Heart left ventricle (tissue), 13 donors: Measurements from ENCODE around the gene RPAIN.

ENCODE experiments used
- CTCF ChIP-seq, 12 donors: fragments of 200-600 bp; sonication (generic) in 4 of 12; IDR thresholded peaks; one replicate each; pipeline versions ENCODE4 v1.5.0 to v1.8.0; 2018 to 2022; ENCODE audit warnings: antibody characterized with exemption in 12 of 12, mild to moderate bottlenecking in 5 of 12
- POLR2A ChIP-seq, 2 donors: fragments of 450-650 bp; IDR thresholded peaks; one replicate each; pipeline ENCODE4 v1.6.1; 2017; ENCODE audit warnings: antibody characterized with exemption in 2 of 2, mild to moderate bottlenecking in 2 of 2, moderate library complexity in 2 of 2
- donor health status: ischemic (EF 13 %, LVEDD 7.1; RV severe dilation, severe dysfunction).
- donor health status: DM: no; HTN: yes; CAD: no.
- donor health status: DM: no; HTN: no; CAD: no.
- donor health status: ischemic (EF 25% LVEDD 6.9; RV normal size, moderate dysfunction).
- donor health status: ischemic (EF 25% LVEDD 5.7; RV mildly dilated, moderate dysfunction).
- donor health status: ischemic (EF 35%, LVEDD 5.7; RV mildly dilated, moderate dysfunction).
- donor health status: nonischemic (EF 11% LVEDD 7.7; RV severe dilation, severe dysfunction).
- donor health status: DM: yes; HTN: yes; CAD: no.
- donor health status: PGD.
- donor health status: ischemic (EF 29% LVEDD 5.4; RV normal size, mild dysfunction).
- donor health status: nonischemic (EF 23%, LVEDD 6.1; RV moderate dilation, normal function).

GRCh38 chr17:5418858-5419355 is 1.1 kb upstream of the RPAIN start:
- TF ChIP-seq CTCF (IDR thresholded peaks at IDR 0.05) (no peak), POLR2A (IDR thresholded peaks at IDR 0.05) (no peak)
